Fibroblast of mammary gland (primary cell): ENCODE data around the gene SIAH3.

Experiments used
- DNase-seq: peaks from one replicate; pipeline ENCODE4 v3.0.0-alpha.2; 2010; ENCODE audit warnings: low read depth
- H3K4me3 ChIP-seq: 2 replicates; pipeline ENCODE4 v1.5.1; 2011; ENCODE audit warnings: low read depth, mild to moderate bottlenecking, low read length, moderate library complexity; ENCODE audit not compliant: control insufficient read depth
- CTCF ChIP-seq: conservative IDR thresholded peaks from 2 replicates; pipeline ENCODE4 v1.5.1; 2011; ENCODE audit warnings: low read depth, low read length, inconsistent platforms; ENCODE audit not compliant: control insufficient read depth, insufficient read depth

Gene SIAH3

GRCh38 chr13:45827318-45827717, 24.2 kb downstream of the SIAH3 start:
- no peak overlapping the region for H3K4me3 ChIP-seq
- TF ChIP-seq CTCF: no peak
- no peak for DNase-seq

GRCh38 chr13:45826731-45827130, 24.8 kb downstream of the SIAH3 start:
- no peak overlapping the region for H3K4me3 ChIP-seq
- no peak for TF ChIP-seq CTCF
- no peak for DNase-seq

- no peak overlapping the region for H3K4me3 ChIP-seq
- no peak for DNase-seq
Observed at GRCh38 chr13:45825387-45825650, 26.2 kb downstream of the SIAH3 start.

GRCh38 chr13:45823583-45823982, 28.0 kb downstream of the SIAH3 start:
- H3K4me3 ChIP-seq: no peak overlapping the region
- TF ChIP-seq CTCF: no peak
- no peak for DNase-seq

More at GRCh38 chr13:45825387-45825650, 26.2 kb downstream of the SIAH3 start:
- no peak for TF ChIP-seq CTCF

- DNase-seq: no peak
- no peak for TF ChIP-seq CTCF
- H3K4me3 ChIP-seq: no peak overlapping the region
Observed at GRCh38 chr13:45821811-45822210, 29.7 kb downstream of the SIAH3 start.

GRCh38 chr13:45820106-45820838, 31.3 kb downstream of the SIAH3 start:
- DNase-seq: no peak
- TF ChIP-seq CTCF: no peak
- no peak overlapping the region for H3K4me3 ChIP-seq

- H3K4me3 ChIP-seq: no peak overlapping the region
- DNase-seq: no peak
- peak; percentile 9 for TF ChIP-seq CTCF
Observed at GRCh38 chr13:45817833-45818232, 33.7 kb downstream of the SIAH3 start.
